ENCODE results near the gene SGTA. TPM values are rescaled to one million over a fixed set of nuclear protein-coding genes. Genes with fewer than 3 reads are reported as not detected.
A peak's percentile ranks its signal among the peaks of the same experiment; 100 is the strongest.

SGTA gene
- total and polyA plus RNA-seq, 2 of the 13 experiments (the other 11 are each of a cell fraction or from before 2014, with no cell fraction given), result 43.9 to 47.4 TPM

DNA sequence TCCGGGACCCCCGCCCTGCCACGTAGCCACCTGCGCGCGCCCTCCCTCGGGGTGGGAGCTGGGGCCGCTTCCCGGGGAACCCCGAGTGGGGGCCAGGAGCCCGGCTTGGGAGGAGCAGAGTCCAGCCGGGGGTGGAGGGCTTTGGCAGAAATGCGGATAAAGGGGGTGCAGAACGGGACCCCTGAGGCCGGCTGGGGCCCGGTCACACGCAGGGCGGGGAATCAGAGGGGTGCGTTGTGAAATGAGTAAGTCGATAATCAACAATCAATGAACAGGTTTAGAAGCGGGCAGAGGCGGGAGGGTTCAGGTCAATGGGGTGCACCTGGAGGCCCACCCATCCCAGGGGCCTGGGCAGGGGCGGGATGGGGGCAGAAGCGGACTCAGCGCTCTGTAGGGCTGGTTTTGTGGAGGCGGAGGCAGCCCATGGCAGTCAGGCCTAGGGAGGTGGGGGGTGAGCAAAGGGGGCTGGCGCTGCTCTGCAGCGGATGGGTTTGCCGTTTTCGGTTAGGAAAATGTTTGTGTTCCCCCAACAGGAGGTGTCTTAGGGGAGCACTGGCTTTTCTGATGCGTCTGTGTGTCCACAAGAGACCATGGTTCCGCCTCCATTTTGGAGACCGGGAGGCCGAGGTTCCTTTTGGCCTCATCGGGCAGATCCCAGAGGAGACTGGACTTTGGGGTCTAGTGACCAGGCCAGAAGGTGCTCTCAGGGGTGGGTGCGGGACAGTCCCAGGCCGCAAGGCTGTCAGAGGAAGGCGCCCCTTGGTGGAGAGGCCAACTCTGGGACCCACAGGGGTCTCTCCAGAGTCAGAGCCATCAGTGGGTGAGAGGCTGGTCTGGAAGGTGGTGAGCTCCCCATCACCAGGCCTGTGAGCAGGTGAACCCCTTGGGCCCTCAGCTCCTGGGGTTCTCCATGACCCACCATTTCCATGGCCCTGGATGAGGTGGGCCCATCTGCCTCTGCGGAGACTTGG, 61.2 kb downstream of the SGTA start:
- BruUV-seq (replicated peaks), result no TSS peak
- FAIRE-seq, result no peak
- H3K79me2 ChIP-seq (ENCODE audit: insufficient read depth, low read length), result no peaks in the 10 kb centered on the region
- no peak overlapping the region for H3K9ac ChIP-seq (ENCODE audit: insufficient read depth, low read depth, low read length)
- in situ Hi-C loops (cut with HindIII; ENCODE audit: extremely low pct_ligation_motif_present, low pct_unique_long_range_greater_than_20kb), result no loop called here
- H3K9me3 ChIP-seq (ENCODE audit: low read length), result no peaks in the 10 kb centered on the region
- DNase-seq (ENCODE audit: low spot score), result no peak
- ATAC-seq, result no peak
- POLR2A ChIA-PET, result interaction anchor here (1.4 kb wide), 1 partner anchor 17 kb away, joined by 4 read pairs; no protein-coding TSS in a partner anchor
- CTCF ChIA-PET (ENCODE audit: low intra/inter-chr PET ratio, low total read pairs), result no interaction called here
- H3K4me1 ChIP-seq (ENCODE audit: insufficient read depth, low read length), result peaks cover 35% of the 10 kb centered on the region
- intact Hi-C loops (cut with micrococcal nuclease; ENCODE audit: unreplicated experiment), result no loop called here
- H2AFZ ChIP-seq (ENCODE audit: low read length), result no peak overlapping the region
- H4K20me1 ChIP-seq (ENCODE audit: insufficient read depth, low read length), result no peaks in the 10 kb centered on the region
- H3K4me2 ChIP-seq (ENCODE audit: low read depth, low read length), result peak overlapping the region; percentile 58
- 20% methylated on average over 24 of the region's 39 CpGs for WGBS (ENCODE audit: low lambda C conversion rate)
- H3K36me3 ChIP-seq (replicated peaks in 1 of 2; ENCODE audit: control insufficient read depth in 1 of 2, insufficient read depth in 2 of 2, low read length in 2 of 2), result no peaks in the 10 kb centered on the region
- H3K4me3 ChIP-seq (replicated peaks in 1 of 3; ENCODE audit: insufficient read depth in 1 of 3, low read depth in 2 of 3, low read length in 3 of 3), result peak overlapping the region; percentile 36 to 73 (median 49); a peak in 4 of 6 replicates
- peaks cover 22 to 58% of the 10 kb centered on the region in 2 experiments for H3K27me3 ChIP-seq (ENCODE audit: control insufficient read depth in 1 of 2, insufficient read depth in 2 of 2, low read length in 2 of 2)
- no peak overlapping the region for H3K27ac ChIP-seq (ENCODE audit: extremely low read length, insufficient read depth, low read length)
- TF ChIP-seq KDM4B (CRISPR knock-in tag; IDR thresholded peaks at IDR 0.05), result no peak
- no peak for TF ChIP-seq ZSCAN30 (CRISPR knock-in tag; IDR thresholded peaks at IDR 0.05)
- no peak for TF ChIP-seq RXRB (CRISPR knock-in tag; IDR thresholded peaks at IDR 0.05; ENCODE audit: borderline replicate concordance)
- TF ChIP-seq, protein P1, sequence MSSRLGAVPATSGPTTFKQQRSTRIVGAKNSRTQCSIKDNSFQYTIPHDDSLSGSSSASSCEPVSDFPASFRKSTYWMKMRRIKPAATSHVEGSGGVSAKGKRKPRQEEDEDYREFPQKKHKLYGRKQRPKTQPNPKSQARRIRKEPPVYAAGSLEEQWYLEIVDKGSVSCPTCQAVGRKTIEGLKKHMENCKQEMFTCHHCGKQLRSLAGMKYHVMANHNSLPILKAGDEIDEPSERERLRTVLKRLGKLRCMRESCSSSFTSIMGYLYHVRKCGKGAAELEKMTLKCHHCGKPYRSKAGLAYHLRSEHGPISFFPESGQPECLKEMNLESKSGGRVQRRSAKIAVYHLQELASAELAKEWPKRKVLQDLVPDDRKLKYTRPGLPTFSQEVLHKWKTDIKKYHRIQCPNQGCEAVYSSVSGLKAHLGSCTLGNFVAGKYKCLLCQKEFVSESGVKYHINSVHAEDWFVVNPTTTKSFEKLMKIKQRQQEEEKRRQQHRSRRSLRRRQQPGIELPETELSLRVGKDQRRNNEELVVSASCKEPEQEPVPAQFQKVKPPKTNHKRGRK (CRISPR knock-in tag; IDR thresholded peaks at IDR 0.05), result no peak
- no peak for TF ChIP-seq ZNF792 (CRISPR knock-in tag; IDR thresholded peaks at IDR 0.05)
- no peak for TF ChIP-seq KDM5A (IDR thresholded peaks at IDR 0.05; ENCODE audit: borderline replicate concordance, low read length)
- no peak for TF ChIP-seq NR1H2 (CRISPR knock-in tag; IDR thresholded peaks at IDR 0.05; ENCODE audit: borderline replicate concordance, low read depth)
- no peak for TF ChIP-seq ZC3H4 (CRISPR knock-in tag; IDR thresholded peaks at IDR 0.05; ENCODE audit: borderline replicate concordance)
- TF ChIP-seq ELF1 (CRISPR knock-in tag; IDR thresholded peaks at IDR 0.05), result no peak
- TF ChIP-seq IRF2 (CRISPR knock-in tag; IDR thresholded peaks at IDR 0.05), result no peak
- 0 out of 2 replicates have a peak, but pooled peaks have one; percentile 20 for TF ChIP-seq ZNF263 (CRISPR knock-in tag; IDR thresholded peaks at IDR 0.05)
- TF ChIP-seq HDAC6 (IDR thresholded peaks at IDR 0.05; ENCODE audit: low read depth, low read length), result no peak
- TF ChIP-seq ZNF841 (CRISPR knock-in tag; IDR thresholded peaks at IDR 0.05; ENCODE audit: borderline replicate concordance), result no peak
- no peak for TF ChIP-seq ZNF780A (CRISPR knock-in tag; IDR thresholded peaks at IDR 0.05)
- TF ChIP-seq KAT2B (IDR thresholded peaks at IDR 0.05; ENCODE audit: borderline replicate concordance, low read depth, low read length), result peak; percentile 59; the same call in 1 of the 2 replicates
- TF ChIP-seq HOXA5 (CRISPR knock-in tag; IDR thresholded peaks at IDR 0.05), result no peak
- TF ChIP-seq, protein P2, sequence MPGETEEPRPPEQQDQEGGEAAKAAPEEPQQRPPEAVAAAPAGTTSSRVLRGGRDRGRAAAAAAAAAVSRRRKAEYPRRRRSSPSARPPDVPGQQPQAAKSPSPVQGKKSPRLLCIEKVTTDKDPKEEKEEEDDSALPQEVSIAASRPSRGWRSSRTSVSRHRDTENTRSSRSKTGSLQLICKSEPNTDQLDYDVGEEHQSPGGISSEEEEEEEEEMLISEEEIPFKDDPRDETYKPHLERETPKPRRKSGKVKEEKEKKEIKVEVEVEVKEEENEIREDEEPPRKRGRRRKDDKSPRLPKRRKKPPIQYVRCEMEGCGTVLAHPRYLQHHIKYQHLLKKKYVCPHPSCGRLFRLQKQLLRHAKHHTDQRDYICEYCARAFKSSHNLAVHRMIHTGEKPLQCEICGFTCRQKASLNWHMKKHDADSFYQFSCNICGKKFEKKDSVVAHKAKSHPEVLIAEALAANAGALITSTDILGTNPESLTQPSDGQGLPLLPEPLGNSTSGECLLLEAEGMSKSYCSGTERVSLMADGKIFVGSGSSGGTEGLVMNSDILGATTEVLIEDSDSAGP (CRISPR knock-in tag; IDR thresholded peaks at IDR 0.05; ENCODE audit: borderline replicate concordance), result peak; percentile 16; the same call in 1 of the 2 replicates
- TF ChIP-seq, protein P3, sequence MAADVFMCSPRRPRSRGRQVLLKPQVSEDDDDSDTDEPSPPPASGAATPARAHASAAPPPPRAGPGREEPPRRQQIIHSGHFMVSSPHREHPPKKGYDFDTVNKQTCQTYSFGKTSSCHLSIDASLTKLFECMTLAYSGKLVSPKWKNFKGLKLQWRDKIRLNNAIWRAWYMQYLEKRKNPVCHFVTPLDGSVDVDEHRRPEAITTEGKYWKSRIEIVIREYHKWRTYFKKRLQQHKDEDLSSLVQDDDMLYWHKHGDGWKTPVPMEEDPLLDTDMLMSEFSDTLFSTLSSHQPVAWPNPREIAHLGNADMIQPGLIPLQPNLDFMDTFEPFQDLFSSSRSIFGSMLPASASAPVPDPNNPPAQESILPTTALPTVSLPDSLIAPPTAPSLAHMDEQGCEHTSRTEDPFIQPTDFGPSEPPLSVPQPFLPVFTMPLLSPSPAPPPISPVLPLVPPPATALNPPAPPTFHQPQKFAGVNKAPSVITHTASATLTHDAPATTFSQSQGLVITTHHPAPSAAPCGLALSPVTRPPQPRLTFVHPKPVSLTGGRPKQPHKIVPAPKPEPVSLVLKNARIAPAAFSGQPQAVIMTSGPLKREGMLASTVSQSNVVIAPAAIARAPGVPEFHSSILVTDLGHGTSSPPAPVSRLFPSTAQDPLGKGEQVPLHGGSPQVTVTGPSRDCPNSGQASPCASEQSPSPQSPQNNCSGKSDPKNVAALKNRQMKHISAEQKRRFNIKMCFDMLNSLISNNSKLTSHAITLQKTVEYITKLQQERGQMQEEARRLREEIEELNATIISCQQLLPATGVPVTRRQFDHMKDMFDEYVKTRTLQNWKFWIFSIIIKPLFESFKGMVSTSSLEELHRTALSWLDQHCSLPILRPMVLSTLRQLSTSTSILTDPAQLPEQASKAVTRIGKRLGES (CRISPR knock-in tag; IDR thresholded peaks at IDR 0.05; ENCODE audit: borderline replicate concordance), result no peak

All from HepG2 (cell line).